WTC11 (cell line): ENCODE data around the gene NHLH2.

Source experiments
- JUN ChIP-seq: sonication (generic); formaldehyde crosslinking; IDR thresholded peaks from 2 replicates; pipeline ENCODE4 v1.8.0; 2023; ENCODE audit warnings: mild to moderate bottlenecking, missing genetic modification reagents
- NR2C2 ChIP-seq: sonication (generic); formaldehyde crosslinking; IDR thresholded peaks from 2 replicates; pipeline ENCODE4 v1.8.0; 2022; ENCODE audit warnings: mild to moderate bottlenecking, missing genetic modification reagents
- SP1 ChIP-seq: sonication (generic); formaldehyde crosslinking; conservative IDR thresholded peaks from 2 replicates; pipeline ENCODE4 v1.8.1; 2022; ENCODE audit warnings: missing genetic modification reagents

DNA sequence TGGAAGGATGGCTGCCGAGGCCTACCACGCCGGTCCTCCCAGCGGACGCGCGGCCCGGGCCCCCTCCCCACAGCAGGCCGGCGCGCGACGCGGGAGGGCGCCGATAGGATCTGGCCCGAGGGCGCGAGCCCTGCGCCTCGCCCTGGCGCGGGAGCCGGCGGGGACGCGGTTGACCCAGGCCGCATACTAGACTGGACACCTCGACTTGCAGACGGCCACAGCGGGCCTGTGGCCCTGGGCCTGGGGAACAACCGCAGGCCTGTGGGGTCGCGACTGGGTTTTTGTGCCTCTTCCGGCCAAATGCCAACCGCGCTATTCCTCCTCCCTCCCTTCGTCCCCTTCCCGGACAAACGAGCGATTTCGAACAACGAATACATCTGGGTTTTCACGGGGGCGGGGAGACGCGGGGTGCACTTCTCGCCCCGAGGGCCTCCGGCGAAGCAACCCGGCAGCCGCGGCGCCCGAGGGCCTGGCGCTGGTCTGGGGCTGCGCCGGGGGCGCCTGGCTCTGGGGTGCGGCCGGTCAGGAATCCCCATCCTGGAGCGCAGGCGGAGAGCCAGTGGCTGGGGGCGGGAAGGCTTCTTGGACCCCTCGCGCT is 2.4 kb downstream of the NHLH2 start:
- no peak for TF ChIP-seq JUN (CRISPR knock-in tag)
- no peak for TF ChIP-seq NR2C2 (CRISPR knock-in tag)
- no peak; the same call in 1 of the 2 replicates for TF ChIP-seq SP1 (CRISPR knock-in tag)
